Neural cell (in vitro differentiated cells): ENCODE measurements around the gene UBE2H. TPM values are rescaled to one million over a fixed set of nuclear protein-coding genes. Genes with fewer than 3 reads are reported as not detected.

Source experiments
- H2AFZ ChIP-seq: fragments of 200-600, 300-800 bp; sonication (generic), shearing (Covaris generic); 2 replicates; pipeline ENCODE4 v1.6.0; 2014; ENCODE audit warnings: low read depth, mild to moderate bottlenecking, antibody characterized with exemption, low read length, moderate library complexity
- H3F3A ChIP-seq: fragments of 200-600 bp; shearing (Covaris generic); 2 replicates; pipeline ENCODE4 v1.6.1; 2016; ENCODE audit warnings: mild to moderate bottlenecking, moderate library complexity, mixed read lengths, antibody characterized with exemption, low read length; ENCODE audit not compliant: insufficient read depth, poor library complexity, severe bottlenecking
- H3K27ac ChIP-seq: fragments of 200-600, 300-800 bp; sonication (generic), shearing (Covaris generic); 2 replicates; pipeline ENCODE4 v1.5.1; 2014; ENCODE audit warnings: mild to moderate bottlenecking, low read length, moderate library complexity
- H3K27me3 ChIP-seq: fragments of 300-800, 200-600 bp; sonication (generic), shearing (Covaris generic); 2 replicates; pipeline ENCODE4 v1.6.0; 2014; ENCODE audit warnings: mild to moderate bottlenecking, low read depth, low read length, moderate library complexity; ENCODE audit not compliant: insufficient read depth
- H3K36me3 ChIP-seq: fragments of 300-800, 200-600 bp; sonication (generic), shearing (Covaris generic); 2 replicates; pipeline ENCODE4 v1.5.1; 2014; ENCODE audit warnings: mild to moderate bottlenecking, antibody characterized with exemption, low read length, moderate library complexity; ENCODE audit not compliant: insufficient read depth
- H3K4me2 ChIP-seq: fragments of 300-800, 200-600 bp; sonication (generic), shearing (Covaris generic); 2 replicates; pipeline ENCODE4 v1.6.0; 2014; ENCODE audit warnings: mild to moderate bottlenecking, low read length
- H3K4me3 ChIP-seq: fragments of 300-800, 200-600 bp; sonication (generic), shearing (Covaris generic); 2 replicates; pipeline ENCODE4 v1.5.1; 2014; ENCODE audit warnings: mild to moderate bottlenecking, low read length, moderate library complexity
- H3K79me2 ChIP-seq: fragments of 200-600 bp; shearing (Covaris generic); replicated peaks from 2 replicates; pipeline ENCODE4 v1.6.0; 2014; ENCODE audit warnings: mild to moderate bottlenecking, low read length, moderate library complexity; ENCODE audit not compliant: insufficient read depth
- H3K9ac ChIP-seq: fragments of 300-800, 200-600 bp; sonication (generic), shearing (Covaris generic); 2 replicates; pipeline ENCODE4 v1.6.1; 2016; ENCODE audit warnings: mild to moderate bottlenecking, low read length, mixed read lengths
- H3K9me2 ChIP-seq: fragments of 200-600 bp; shearing (Covaris generic); 2 replicates; pipeline ENCODE4 v1.6.1; 2016; ENCODE audit warnings: mild to moderate bottlenecking, low read length, mixed read lengths; ENCODE audit not compliant: insufficient read depth
- H3K9me3 ChIP-seq: fragments of 200-600, 300-800 bp; sonication (generic), shearing (Covaris generic); 2 replicates; pipeline ENCODE4 v1.6.1; 2016; ENCODE audit warnings: mild to moderate bottlenecking, mixed run types, low read length, moderate library complexity, mixed read lengths
- H4K20me1 ChIP-seq: fragments of 200-600 bp; shearing (Covaris generic); 2 replicates; pipeline ENCODE4 v1.6.1; 2016; ENCODE audit warnings: mild to moderate bottlenecking, mixed run types; ENCODE audit not compliant: insufficient read depth
- EP300 ChIP-seq: fragments of 450-650 bp; conservative IDR thresholded peaks from 2 replicates; pipeline ENCODE4 v1.6.1; 2014; ENCODE audit warnings: antibody characterized with exemption, mild to moderate bottlenecking, moderate library complexity; ENCODE audit not compliant: poor library complexity, severe bottlenecking
- EZH2 ChIP-seq: fragments of 200-600, 300-800 bp; shearing (Covaris generic), sonication (generic); IDR thresholded peaks from 2 replicates; pipeline ENCODE4 v1.6.1; 2014; ENCODE audit warnings: antibody characterized with exemption, low read length, borderline replicate concordance, mild to moderate bottlenecking; ENCODE audit not compliant: insufficient read depth, poor library complexity, severe bottlenecking
- MXI1 ChIP-seq: fragments of 450-650 bp; conservative IDR thresholded peaks from 2 replicates; pipeline ENCODE4 v1.6.1; 2014; ENCODE audit warnings: antibody characterized with exemption, mild to moderate bottlenecking; ENCODE audit not compliant: poor library complexity, severe bottlenecking
- POLR2AphosphoS5 ChIP-seq: IDR thresholded peaks from 2 replicates; pipeline ENCODE4 v1.6.1; 2012
- RAD21 ChIP-seq: fragments of 450-650 bp; conservative IDR thresholded peaks from 2 replicates; pipeline ENCODE4 v1.6.1; 2014; ENCODE audit warnings: antibody characterized with exemption, mild to moderate bottlenecking, moderate library complexity
- REST ChIP-seq: IDR thresholded peaks from 2 replicates; pipeline ENCODE4 v1.6.1; 2012; ENCODE audit warnings: borderline replicate concordance
- SMC3 ChIP-seq: fragments of 450-650 bp; conservative IDR thresholded peaks from 2 replicates; pipeline ENCODE4 v1.6.1; 2014; ENCODE audit warnings: antibody characterized with exemption, mild to moderate bottlenecking, moderate library complexity; ENCODE audit not compliant: poor library complexity
- TAF1 ChIP-seq: IDR thresholded peaks from 2 replicates; pipeline ENCODE4 v1.6.1; 2012; ENCODE audit warnings: low read depth
- polyA plus RNA-seq: library from polyadenylated mRNA; depleted of rRNA; stranded (reverse); fragments of >200 nt; gene quantifications from 2 replicates; pipeline ENCODE4 v1.2.3, GENCODE V29; 2014
- TF ChIP-seq, protein P1 (sequence below): fragments of 450-650 bp; IDR thresholded peaks from 2 replicates; pipeline ENCODE4 v1.5.1; 2014; ENCODE audit warnings: antibody characterized with exemption, mild to moderate bottlenecking, moderate library complexity; ENCODE audit not compliant: poor library complexity, severe bottlenecking

Gene UBE2H
- polyA plus RNA-seq, 1 donor from 2014 or later, result 96.1 TPM

- Histone ChIP-seq H3K4me3 (no peak overlapping the region), H2AFZ (no peak overlapping the region), H3F3A (no peaks in the 10 kb centered on the region), H3K9me2 (no peaks in the 10 kb centered on the region), H3K36me3 (no peaks in the 10 kb centered on the region), H3K27ac (no peak overlapping the region), H3K27me3 (no peaks in the 10 kb centered on the region), H3K79me2 (peaks cover 81% of the 10 kb centered on the region), H3K9ac (no peak overlapping the region), H3K4me2 (no peak overlapping the region), H3K9me3 (no peaks in the 10 kb centered on the region), H4K20me1 (peaks cover 3% of the 10 kb centered on the region)
- TF ChIP-seq TAF1 (no peak), SMC3 (no peak), POLR2AphosphoS5 (no peak), EP300 (no peak), EZH2 (no peak), MXI1 (no peak), REST (no peak), RAD21 (no peak)
- TF ChIP-seq, protein P1, sequence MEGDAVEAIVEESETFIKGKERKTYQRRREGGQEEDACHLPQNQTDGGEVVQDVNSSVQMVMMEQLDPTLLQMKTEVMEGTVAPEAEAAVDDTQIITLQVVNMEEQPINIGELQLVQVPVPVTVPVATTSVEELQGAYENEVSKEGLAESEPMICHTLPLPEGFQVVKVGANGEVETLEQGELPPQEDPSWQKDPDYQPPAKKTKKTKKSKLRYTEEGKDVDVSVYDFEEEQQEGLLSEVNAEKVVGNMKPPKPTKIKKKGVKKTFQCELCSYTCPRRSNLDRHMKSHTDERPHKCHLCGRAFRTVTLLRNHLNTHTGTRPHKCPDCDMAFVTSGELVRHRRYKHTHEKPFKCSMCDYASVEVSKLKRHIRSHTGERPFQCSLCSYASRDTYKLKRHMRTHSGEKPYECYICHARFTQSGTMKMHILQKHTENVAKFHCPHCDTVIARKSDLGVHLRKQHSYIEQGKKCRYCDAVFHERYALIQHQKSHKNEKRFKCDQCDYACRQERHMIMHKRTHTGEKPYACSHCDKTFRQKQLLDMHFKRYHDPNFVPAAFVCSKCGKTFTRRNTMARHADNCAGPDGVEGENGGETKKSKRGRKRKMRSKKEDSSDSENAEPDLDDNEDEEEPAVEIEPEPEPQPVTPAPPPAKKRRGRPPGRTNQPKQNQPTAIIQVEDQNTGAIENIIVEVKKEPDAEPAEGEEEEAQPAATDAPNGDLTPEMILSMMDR, result no peak
These were observed 9.4 kb downstream of the UBE2H start for GRCh38 chr7:129943352-129943751.

- H3K79me2 ChIP-seq, result peaks cover 71% of the 10 kb centered on the region
- H3K9ac ChIP-seq, result no peak overlapping the region
- no peaks in the 10 kb centered on the region for H3K9me2 ChIP-seq
- no peak overlapping the region for H3K4me2 ChIP-seq
- no peak overlapping the region for H3K27ac ChIP-seq
- H3K36me3 ChIP-seq, result no peaks in the 10 kb centered on the region
- no peak overlapping the region for H2AFZ ChIP-seq
- no peaks in the 10 kb centered on the region for H4K20me1 ChIP-seq
- H3K9me3 ChIP-seq, result no peaks in the 10 kb centered on the region
- no peaks in the 10 kb centered on the region for H3K27me3 ChIP-seq
- no peak overlapping the region for H3K4me3 ChIP-seq
- no peaks in the 10 kb centered on the region for H3F3A ChIP-seq
- TF ChIP-seq MXI1 (no peak), TAF1 (no peak), POLR2AphosphoS5 (no peak), SMC3 (no peak), RAD21 (no peak), REST (no peak), EZH2 (no peak), EP300 (no peak)
- TF ChIP-seq, protein P1, result no peak
These were observed 12.4 kb downstream of the UBE2H start for GRCh38 chr7:129940329-129940728.
